Cardiac fibroblast (primary cell): ENCODE data around the gene PPP2R2C.

ENCODE experiments used
- DNase-seq, 2 donors: peaks; one replicate each; pipeline versions ENCODE4 v3.0.0 to v3.0.0-alpha.2; 2010; ENCODE audit warnings: low read depth in 2 of 2
- H3K4me3 ChIP-seq, 2 donors: replicated peaks in 1 of 2; 1 replicate in 1 of 2; 2 replicates in 1 of 2; pipeline ENCODE4 v1.5.1; 2011; ENCODE audit warnings: low read depth in 2 of 2, low read length in 2 of 2, mild to moderate bottlenecking in 2 of 2, moderate library complexity in 1 of 2
- TF ChIP-seq, protein P1 (sequence below): IDR thresholded peaks from one replicate; pipeline ENCODE4 v1.5.1; 2011; ENCODE audit warnings: low read depth, mild to moderate bottlenecking, low read length, inconsistent platforms

PPP2R2C gene

DNA sequence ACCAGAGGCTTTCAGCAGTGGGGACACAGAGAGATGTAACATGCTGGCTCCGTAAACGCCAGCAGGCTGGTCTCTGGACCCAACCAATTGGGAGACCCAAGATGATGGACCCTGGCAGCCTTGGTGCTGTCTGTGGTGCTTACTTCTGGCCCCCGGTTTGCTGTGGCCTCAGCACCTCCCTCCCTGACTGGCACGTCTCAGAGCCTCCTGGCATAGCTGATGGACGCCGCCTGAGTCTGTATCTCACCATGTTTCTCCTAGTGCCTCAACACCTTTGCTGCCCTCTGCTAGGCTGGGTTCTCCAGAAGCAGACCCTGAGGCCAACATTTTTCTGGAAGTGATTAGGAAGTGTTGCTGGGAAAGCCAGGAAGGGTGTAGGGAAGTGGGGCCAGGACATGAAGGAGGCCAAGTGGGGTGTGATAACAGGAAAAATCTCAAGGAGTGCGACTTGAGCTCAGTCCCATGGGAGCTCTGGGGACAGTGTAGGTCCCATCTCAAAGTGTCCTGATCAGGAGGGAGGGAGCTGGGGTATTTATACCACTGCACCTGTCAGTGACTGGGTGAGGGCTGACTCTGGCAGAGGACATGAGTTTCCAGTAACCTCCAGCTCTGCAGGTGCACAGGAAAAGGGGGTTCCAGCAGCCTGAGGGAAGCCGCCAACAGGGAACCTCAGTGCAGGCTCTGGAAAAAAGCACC lies 31.8 kb downstream of the PPP2R2C start:
- TF ChIP-seq, protein P1, sequence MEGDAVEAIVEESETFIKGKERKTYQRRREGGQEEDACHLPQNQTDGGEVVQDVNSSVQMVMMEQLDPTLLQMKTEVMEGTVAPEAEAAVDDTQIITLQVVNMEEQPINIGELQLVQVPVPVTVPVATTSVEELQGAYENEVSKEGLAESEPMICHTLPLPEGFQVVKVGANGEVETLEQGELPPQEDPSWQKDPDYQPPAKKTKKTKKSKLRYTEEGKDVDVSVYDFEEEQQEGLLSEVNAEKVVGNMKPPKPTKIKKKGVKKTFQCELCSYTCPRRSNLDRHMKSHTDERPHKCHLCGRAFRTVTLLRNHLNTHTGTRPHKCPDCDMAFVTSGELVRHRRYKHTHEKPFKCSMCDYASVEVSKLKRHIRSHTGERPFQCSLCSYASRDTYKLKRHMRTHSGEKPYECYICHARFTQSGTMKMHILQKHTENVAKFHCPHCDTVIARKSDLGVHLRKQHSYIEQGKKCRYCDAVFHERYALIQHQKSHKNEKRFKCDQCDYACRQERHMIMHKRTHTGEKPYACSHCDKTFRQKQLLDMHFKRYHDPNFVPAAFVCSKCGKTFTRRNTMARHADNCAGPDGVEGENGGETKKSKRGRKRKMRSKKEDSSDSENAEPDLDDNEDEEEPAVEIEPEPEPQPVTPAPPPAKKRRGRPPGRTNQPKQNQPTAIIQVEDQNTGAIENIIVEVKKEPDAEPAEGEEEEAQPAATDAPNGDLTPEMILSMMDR, result no peak
- DNase-seq, result no peak
- no peak overlapping the region for H3K4me3 ChIP-seq

DNA sequence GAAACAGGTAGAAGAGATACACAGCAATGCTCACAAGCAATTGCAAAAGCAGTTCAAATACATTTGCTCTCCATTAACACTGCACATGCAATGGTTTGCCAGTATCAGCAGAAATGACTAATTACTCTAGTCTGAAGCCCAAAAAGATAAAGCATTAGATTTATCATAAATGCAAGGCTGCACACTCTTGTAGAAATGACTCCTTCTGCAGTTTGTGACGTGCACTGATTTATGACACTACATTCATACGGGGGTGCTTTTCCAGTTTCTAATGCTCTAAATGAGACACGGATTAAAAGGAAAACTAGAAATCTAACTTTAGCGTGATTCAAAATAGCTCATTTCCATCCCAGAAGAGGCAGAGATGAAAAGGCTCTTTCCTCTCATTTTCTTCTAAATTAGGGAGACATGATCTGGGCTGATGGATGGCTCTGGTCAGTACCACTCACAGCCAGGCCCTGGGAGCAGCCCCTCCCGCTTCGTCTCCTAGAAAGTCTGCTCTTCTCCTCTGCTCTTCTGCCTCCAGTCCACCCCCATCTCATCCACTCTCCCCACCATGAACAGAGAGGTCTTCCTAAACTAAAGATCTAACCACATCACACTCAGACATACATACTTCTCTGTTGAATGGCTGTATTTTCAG lies 33.2 kb downstream of the PPP2R2C start:
- H3K4me3 ChIP-seq, result no peak overlapping the region
- TF ChIP-seq, protein P1, result no peak
- no peak for DNase-seq

DNA sequence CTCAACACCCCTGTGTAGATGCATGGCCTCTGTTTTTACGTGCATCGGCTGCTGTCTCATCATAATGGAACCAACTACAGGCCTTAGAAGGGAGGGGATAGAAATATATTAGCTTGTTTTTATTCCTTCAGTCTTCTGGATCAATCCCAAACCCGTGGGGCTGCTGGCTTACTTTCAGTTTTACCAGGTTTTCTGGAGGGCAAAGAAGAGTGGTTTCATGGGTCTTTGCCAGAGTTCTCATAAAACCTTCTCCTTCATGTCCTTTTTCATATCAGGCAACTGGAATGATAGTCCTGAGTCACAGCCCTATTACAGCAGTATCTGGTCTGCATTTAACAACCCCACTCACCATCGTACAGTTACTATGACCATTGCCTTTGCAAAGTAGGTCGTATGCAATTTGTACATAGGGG lies 34.6 kb downstream of the PPP2R2C start:
- TF ChIP-seq, protein P1, result no peak
- DNase-seq, result no peak
- no peak overlapping the region for H3K4me3 ChIP-seq

DNA sequence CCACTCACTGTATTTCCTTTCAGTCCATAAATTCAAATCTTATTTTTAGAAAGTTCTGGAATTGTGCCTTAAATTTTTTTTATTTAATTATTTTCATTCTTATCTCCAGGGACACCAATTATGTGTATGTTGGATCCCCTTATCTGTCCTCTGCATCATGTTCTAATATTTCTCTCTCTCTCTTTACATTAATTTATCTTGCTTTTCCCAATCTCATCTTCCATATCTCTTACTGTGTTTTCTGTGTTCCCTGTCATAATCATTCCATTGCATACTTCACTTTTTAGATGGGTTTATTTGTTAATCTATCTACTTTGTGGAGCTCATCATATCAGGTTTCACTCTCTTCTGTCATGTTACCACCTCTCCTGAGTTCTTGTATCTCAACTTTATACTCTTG lies 37.4 kb downstream of the PPP2R2C start:
- TF ChIP-seq, protein P1, result no peak
- no peak for DNase-seq
- H3K4me3 ChIP-seq, result no peak overlapping the region

DNA sequence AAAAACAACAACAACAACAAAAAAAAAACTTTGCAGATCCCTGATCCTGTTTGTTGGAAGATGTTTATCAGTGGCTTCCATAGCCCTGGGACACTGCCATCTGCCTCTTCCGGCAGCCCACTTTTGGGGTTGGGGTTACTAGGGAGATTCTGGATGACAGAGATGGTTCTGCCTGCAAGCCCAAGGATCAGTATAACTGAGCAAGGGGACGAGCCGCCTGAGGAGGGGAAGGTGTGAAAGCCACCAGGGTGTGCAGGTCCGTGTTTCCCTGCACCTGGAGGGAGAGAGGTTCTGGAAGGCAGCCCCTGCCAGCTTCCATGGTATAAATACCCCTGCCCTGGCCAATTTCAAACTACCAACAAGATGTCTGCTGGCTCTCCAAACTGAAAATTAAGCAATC lies 41.5 kb downstream of the PPP2R2C start:
- TF ChIP-seq, protein P1, result no peak
- no peak overlapping the region for H3K4me3 ChIP-seq
- DNase-seq, result no peak

DNA sequence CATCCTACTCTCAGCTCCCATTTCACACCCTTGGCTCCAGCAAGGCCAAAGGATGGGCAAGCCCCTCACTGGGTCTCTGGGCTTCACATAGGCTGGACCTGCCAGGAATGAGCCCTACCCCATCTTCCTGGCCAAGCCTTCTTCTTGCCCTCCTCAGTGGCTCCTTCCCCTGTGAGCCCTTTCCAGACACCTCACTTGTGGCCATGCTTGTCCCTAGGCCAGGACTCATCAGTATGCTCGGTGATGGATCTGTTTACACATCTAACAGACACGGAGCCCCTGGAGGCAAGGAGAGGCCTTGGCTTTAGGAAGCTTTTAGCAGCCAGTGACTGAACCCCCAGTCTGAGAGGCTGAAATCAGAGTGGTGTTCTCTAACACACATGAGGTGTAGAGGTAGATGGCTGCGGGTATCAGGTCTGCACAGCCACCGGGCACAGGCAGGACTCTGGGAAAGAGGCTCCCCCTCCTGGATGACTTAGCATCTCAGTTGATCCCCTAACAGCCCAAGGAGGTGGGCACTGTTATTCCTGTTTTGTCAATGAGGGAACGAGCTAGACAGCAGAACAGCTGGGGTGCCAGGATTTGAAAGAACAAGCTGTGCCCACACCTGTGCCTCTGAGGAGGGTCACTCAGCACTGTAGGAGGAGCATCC lies 44.8 kb downstream of the PPP2R2C start:
- TF ChIP-seq, protein P1, result no peak

More for the DNA sequence above, 44.8 kb downstream of the PPP2R2C start:
- H3K4me3 ChIP-seq, result no peak overlapping the region
- DNase-seq, result no peak
